HG03521 (cell line): ENCODE measurements around the gene TACO1.

Source experiments
- ATAC-seq: cut with Tn5 transposase; IDR thresholded peaks from one replicate; pipeline ENCODE4 v1.9.1; 2021; ENCODE audit warnings: mild to moderate bottlenecking, moderate library complexity; ENCODE audit not compliant: unreplicated experiment

Gene TACO1

GRCh38 chr17:63598281-63598680 is 2.4 kb upstream of the TACO1 start:
- ATAC-seq, result no peak

- no peak for ATAC-seq
Measured at GRCh38 chr17:63601439-63602371, 1.0 kb downstream of the TACO1 start.

DNA sequence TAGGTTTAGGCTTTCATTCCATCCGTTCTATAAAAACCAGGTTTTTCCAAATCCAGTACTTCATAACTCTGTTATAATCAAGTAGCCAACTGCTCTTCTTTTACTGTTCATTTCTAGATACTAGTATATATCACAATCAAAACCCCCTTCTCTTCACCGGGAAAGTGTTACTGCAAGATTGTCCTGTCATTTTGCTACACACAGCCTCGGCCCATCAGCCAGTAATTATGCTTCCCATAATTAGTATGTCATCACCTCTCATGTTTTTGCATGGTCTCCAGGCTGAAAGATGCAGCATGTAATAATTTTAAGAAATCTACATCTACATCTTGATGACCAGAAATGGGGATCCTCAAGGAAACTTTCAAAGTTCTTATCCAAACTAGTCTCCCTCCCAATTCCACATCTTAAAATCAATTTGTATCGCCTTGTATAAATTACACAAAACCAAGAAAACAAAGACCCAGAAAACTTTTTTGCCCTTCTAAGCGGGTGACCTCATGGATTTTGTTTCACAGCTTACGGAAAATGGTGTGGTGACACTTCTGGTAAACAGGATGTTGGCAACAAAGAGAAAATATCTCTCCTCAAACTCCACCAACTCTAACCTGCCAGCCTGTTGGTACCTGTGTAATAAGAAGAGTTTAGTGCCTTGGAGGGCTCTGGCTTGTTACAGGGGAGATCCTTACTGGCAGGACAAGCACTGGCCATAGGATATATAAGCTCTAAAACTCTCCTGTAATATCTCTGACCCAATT is 9.3 kb downstream of the TACO1 start:
- ATAC-seq, result no peak

DNA sequence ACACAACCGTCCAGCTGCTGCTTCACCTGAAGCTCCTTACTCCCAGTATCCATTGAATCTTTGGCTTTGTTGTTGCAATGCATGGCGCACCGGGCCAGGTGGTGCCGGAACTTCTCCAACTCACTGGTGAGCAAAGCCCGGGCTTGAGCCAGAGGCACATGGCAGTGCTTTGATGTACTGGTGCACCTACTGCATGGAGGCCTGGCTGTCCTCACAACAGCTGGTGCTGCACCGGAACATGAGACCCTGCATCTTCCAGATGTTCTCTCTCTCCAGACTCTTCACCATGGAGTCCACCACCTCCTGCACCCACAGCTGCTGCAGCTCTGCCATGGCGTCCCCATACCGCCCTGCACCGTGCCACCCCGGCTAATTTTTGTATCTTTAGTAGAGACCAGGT is 10.2 kb downstream of the TACO1 start:
- no peak for ATAC-seq

DNA sequence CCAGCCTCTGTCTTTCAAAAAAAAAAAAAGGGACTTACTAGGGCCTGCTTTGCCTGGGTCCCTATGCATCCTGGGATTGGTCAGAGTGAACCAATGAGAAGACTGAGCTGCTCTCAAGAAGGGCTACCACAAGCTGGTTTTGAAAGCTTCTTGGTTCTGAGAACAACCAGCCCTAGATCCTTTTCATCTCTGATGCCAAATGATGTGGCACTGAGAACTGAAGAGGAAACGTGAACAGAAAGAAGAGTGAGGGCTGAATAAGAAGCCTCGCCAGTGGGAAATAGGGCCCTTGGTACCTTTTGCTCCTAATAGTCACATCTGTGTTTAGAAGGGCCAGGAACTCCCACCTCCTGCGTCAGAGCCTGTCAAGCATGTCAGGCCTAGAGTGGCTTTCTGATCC is 10.7 kb downstream of the TACO1 start:
- no peak for ATAC-seq

- ATAC-seq, result no peak
Measured at GRCh38 chr17:63613663-63614062, 13.0 kb downstream of the TACO1 start.

DNA sequence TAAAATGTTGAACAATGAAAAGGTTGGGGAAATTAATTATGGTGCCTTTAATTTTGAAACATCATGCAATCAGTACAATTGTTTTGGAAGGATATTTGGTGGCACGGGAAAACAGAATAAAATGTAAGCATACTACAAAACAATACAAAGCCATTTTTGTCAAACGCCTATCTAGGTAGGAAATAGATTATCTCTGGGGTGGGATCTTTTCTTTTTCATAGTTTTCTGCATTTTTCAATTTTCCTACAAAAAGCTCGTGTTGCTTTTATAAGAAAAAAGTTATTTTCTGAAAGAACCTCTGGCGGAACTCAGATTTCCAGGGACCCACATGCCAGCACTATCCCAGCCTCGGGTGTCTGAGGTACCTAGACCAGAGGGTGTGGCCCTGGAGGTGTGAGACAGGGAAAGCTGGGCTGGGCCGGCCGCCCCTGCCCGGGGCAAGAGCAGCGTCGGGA is 20.6 kb downstream of the TACO1 start:
- ATAC-seq, result no peak

GRCh38 chr17:63621684-63622573 is 21.2 kb downstream of the TACO1 start, which contains the start of gene MAP3K3:
TSS of gene MAP3K3 (plus strand) at chr17:63622417. CDS start at chr17:63622760, 343 bp downstream.
- peak; percentile 83 for ATAC-seq

DNA sequence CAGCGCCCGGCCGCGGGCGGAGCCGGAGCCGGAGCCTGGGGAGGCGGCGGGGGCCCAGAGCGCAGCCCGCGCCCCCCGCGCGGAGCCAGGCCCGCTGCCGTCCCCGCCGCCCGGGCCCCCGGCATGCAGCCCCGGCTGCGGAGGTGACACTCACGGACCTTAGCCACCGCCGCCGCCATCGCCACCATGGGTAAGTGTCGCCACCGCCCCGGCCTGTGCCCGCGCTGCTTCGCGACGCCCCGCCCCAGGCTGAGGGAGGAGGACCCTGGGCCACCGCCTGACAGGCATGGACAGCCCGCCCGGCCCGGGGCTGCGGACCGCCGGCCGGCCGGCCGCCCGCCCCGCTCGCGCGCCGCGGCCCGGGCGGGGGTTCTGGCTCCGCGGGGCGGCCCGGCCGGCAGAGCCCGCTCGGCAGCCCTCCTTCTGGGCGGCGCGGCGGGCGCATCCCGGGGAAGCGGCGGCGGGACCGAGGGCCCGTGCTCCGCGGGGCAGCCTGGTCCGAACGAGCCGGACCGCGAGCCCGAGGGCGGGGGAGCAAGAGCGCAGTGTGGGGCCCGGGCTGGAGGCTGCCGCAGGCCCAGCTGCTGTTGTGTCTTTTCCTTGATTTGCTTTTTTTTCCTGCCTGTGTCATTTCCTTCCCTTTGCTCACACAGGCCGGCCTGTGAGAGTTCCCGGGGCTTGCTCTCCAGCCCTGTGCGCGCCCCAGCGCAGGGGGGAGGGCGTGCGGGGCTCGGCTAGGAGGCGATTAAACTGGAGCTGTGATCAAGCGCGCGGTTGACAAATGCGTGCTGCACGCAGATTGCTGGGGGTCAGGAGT is 22.1 kb downstream of the TACO1 start:
- ATAC-seq, result peak; percentile 28

DNA sequence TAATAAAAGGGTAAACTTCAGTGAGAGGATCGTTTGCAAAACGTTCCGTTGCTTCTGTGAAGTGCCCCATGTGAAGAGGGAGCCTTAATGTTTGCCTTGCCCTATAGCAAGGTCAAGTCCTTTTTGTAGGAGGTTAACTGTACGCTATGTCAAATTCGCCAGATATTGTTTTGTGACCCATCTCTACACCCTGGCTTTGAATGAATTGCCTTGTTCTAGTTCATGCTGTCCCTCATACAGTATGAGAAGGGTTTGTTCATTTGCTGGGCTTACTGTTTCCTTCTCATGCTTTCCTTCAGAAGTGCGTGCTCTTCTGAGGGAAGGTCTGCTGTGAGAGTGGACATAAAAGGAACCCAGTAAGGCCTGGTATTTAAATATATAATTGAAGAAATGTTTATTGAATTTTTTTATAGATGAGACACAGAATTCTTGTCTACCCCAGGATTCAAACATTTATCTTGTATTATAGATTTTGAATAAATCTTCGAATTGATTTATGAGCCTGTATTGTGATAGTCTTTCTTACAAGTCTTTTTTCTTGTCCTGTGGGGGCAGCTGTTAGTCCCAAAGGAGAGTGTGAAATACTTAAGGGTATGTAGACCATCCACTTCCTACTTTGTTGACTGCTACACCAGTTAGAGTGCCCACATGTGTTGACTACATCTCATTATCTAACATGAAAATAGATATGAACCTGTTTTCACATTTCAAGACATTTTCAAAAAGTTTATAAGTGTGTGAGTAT is 23.3 kb downstream of the TACO1 start:
- ATAC-seq, result no peak

DNA sequence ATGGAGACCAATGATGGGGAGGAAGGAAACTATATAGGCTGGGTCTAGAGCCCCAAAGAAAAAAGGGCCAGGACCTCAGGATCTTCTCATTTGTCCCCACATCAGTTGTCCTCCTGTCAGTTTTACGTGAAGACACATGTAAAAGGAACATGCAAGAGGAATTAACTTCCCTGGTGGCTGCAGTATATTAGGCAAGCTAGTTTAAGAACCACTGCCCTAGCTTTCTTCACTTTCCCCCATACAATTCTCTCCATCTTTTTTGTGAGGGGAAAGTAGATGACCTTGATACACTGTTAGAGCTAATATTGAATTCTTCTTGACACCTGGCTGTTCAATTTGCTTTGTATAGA is 23.8 kb downstream of the TACO1 start:
- ATAC-seq, result no peak

DNA sequence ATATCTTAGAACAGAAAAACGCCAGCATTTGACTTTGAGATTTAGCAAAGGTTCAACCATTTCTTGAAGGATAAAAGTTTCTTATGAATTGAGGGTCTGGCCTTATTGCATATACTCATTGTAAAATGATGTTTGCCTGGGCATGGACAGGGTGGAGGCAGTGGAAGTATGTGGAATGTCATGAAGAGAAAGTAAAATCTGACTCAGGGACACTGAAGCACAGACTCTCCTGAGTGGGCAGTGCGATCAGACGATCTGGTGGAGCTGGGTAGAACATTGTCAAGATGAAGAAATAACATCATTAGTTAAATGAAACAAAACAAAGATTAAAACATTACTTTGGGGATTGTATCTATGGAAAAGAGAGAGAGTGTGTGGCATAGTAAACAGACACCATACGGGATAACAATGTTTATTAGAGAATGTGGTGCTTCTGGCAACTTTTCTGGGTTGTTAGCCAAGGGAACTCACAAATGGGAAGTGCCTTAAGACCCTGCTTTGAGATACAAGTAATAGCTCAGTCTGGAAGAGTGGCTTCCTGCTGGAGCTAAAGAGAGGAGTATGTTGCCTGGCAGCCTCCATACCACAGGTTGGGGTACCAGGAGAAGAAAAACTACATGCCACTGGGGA is 26.0 kb downstream of the TACO1 start:
- ATAC-seq, result no peak

GRCh38 chr17:63629627-63630026 is 28.9 kb downstream of the TACO1 start:
- ATAC-seq, result no peak

GRCh38 chr17:63631062-63631461 is 30.4 kb downstream of the TACO1 start:
- ATAC-seq, result no peak

DNA sequence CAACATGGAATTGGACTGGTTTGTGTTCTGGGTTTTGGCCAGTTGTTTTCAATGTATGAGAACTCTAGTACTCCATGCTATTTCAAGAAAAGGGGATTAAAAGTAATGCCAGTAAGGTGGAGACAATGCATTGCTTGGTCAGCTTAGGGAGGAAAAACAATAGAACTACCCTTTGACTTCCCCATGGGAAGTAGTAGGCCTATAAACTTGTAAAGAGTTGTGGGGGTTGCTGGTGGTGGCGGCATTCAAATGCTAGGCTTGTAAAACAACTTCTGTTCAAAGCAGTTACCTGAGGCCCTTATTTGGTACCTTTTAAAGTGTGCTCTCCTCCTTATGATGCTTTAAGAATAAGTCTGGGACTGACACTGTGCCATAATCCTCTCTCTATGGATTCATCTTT is 30.9 kb downstream of the TACO1 start:
- ATAC-seq, result no peak

- no peak for ATAC-seq
Measured at GRCh38 chr17:63633742-63634141, 33.0 kb downstream of the TACO1 start.

DNA sequence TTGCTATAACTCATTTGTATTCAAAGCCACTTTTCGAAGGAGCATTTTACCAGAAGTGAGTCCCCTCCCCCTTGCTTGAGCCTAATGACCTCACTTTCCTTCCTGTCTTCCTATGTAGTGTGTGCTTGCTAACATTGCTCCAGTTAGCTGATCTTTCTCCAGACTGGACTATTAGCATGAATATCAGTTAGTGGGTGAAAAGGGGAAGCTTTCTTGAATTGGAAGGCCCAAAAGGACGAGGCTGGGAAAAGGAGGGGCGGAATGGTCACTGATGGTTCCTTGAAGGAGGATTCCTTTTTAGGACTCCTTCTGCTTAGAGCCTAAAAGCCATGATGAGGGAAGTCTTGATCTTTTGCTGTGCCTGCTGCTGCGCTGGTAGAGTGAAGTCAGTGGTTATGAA is 33.5 kb downstream of the TACO1 start:
- no peak for ATAC-seq

DNA sequence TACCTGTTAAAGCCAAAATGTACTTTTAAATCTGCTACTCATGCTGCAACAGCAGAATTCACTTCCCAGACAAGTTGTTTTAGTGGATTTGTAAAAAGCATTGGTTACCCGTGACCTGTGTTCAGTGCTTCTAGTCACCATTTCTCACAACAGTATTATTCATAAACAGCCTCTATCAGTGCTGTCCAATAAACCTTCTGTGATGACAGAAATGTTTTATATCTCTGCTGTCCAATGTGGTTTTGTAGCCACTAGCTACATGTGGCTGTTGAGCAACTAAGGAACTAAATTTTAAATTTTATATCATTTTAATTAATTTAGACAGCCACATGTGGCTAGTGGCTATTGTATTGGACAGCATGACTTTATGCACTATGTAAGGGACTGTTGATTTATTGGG is 34.1 kb downstream of the TACO1 start:
- ATAC-seq, result no peak

DNA sequence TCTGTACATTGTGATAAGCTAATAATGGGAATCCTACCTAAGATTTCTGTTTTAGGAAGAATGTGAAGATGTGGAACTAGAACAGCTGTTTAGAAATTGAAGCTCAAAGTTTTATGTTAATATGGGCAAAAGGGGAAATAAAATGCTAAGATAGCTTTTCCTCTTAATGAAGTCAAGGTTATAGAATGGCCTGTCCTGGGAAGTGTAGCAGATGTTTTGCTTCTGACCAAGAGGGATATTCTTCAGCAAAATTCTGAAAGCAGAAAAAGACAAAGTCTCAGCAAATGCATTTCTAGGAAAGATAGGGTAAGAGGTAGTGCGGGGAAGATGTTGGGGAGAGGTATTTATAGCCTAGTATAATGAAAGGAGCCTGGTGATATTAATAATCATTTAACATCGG is 34.6 kb downstream of the TACO1 start:
- ATAC-seq, result no peak
